Fibroblast of pulmonary artery (primary cell): ENCODE measurements around the gene TENM3.

ENCODE experiments used
- DNase-seq: peaks from one replicate; pipeline ENCODE4 v3.0.0-alpha.2; 2010; ENCODE audit warnings: low read depth
- H3K4me3 ChIP-seq: replicated peaks from 2 replicates; pipeline ENCODE4 v1.5.1; 2011; ENCODE audit warnings: low read depth, mild to moderate bottlenecking, control low read depth, low read length, moderate library complexity
- CTCF ChIP-seq: IDR thresholded peaks from 2 replicates; pipeline ENCODE4 v1.5.1; 2011; ENCODE audit warnings: mild to moderate bottlenecking, control low read depth, low read length, inconsistent platforms; ENCODE audit errors: missing control alignments

TENM3 gene

GRCh38 chr4:182560358-182560757 lies 317.2 kb downstream of the TENM3 start:
- no peak for TF ChIP-seq CTCF
- H3K4me3 ChIP-seq = no peak overlapping the region
- DNase-seq = no peak

GRCh38 chr4:182562350-182562749 lies 319.1 kb downstream of the TENM3 start:
- H3K4me3 ChIP-seq = no peak overlapping the region
- DNase-seq = no peak
- no peak for TF ChIP-seq CTCF

- no peak for TF ChIP-seq CTCF
- H3K4me3 ChIP-seq = no peak overlapping the region
- DNase-seq = no peak
Measured at GRCh38 chr4:182564724-182565369, 321.6 kb downstream of the TENM3 start.

- no peak overlapping the region for H3K4me3 ChIP-seq
- no peak for DNase-seq
- no peak for TF ChIP-seq CTCF
Measured at GRCh38 chr4:182567119-182567518, 323.9 kb downstream of the TENM3 start.

- no peak for DNase-seq
- TF ChIP-seq CTCF = no peak
- H3K4me3 ChIP-seq = no peak overlapping the region
Measured at GRCh38 chr4:182569561-182569960, 326.4 kb downstream of the TENM3 start.

GRCh38 chr4:182574706-182575105 lies 331.5 kb downstream of the TENM3 start:
- no peak for TF ChIP-seq CTCF
- no peak for DNase-seq
- no peak overlapping the region for H3K4me3 ChIP-seq

GRCh38 chr4:182575225-182575624 lies 332.0 kb downstream of the TENM3 start:
- no peak for DNase-seq
- TF ChIP-seq CTCF = no peak
- H3K4me3 ChIP-seq = no peak overlapping the region
